T-cell (primary cell): ENCODE data around the gene SLC15A4. TPM values are rescaled to one million over a fixed set of nuclear protein-coding genes. Genes with fewer than 3 reads are reported as not detected.
"Not testable (repeated sequence)": the region's sequence is repeated elsewhere in the genome, so short reads cannot be mapped to it uniquely, and the experiment has no call there.

Source experiments
- ATAC-seq, 4 experiments: fragments of 200-7000 bp in 3 of 4; fragments of 150-1000 bp in 1 of 4; cut with Tn5 transposase; replicated peaks in 1 of 4; 1 replicate in 3 of 4; 2 replicates in 1 of 4; pipeline ENCODE4 v1.10.0; 2021; ENCODE audit warnings: moderate library complexity in 3 of 4, mild to moderate bottlenecking in 2 of 4, moderate number of reproducible peaks in 1 of 4
- CTCF ChIA-PET, 2 donors: fragments of 300-600 bp; sonication (Branson Sonifier 250); formaldehyde crosslinking; loops; one replicate each; lab custom pipeline; 2022; ENCODE audit warnings: antibody characterized with exemption in 2 of 2; lab: Charles Lee
- POLR2A ChIA-PET, 2 donors: fragments of 300-600 bp; sonication (Branson Sonifier 250); formaldehyde crosslinking; loops; one replicate each; lab custom pipeline; 2022; ENCODE audit warnings: antibody characterized with exemption in 2 of 2; lab: Charles Lee
- DNase-seq, 35 experiments: peaks; one replicate each; pipeline versions ENCODE4 v3.0.0 to v3.0.0-alpha.2; 2013 to 2023
- H3K27ac ChIP-seq: one replicate; pipeline ENCODE4 v1.5.1; 2013; ENCODE audit warnings: low read length
- H3K27me3 ChIP-seq, 2 experiments: replicated peaks in 1 of 2; 1 replicate in 1 of 2; 2 replicates in 1 of 2; pipeline versions ENCODE4 v1.6.1 to v1.7.0; 2013; ENCODE audit warnings: low read length in 1 of 2, mixed read lengths in 1 of 2; ENCODE audit not compliant: control insufficient read depth in 2 of 2, insufficient read depth in 2 of 2; ENCODE audit errors: extremely low read depth in 1 of 2
- H3K36me3 ChIP-seq, 2 donors: 1 replicate in 1 of 2; 2 replicates in 1 of 2; pipeline versions ENCODE4 v1.6.1 to v1.7.0; 2013; ENCODE audit warnings: low read length in 1 of 2; ENCODE audit not compliant: control insufficient read depth in 2 of 2, insufficient read depth in 1 of 2; ENCODE audit errors: extremely low read depth in 1 of 2
- H3K4me1 ChIP-seq, 2 experiments: 1 replicate in 1 of 2; 2 replicates in 1 of 2; pipeline versions ENCODE4 v1.6.1 to v1.7.0; 2013; ENCODE audit warnings: low read length in 2 of 2, mixed read lengths in 1 of 2; ENCODE audit not compliant: insufficient read depth in 2 of 2, control insufficient read depth in 1 of 2; ENCODE audit errors: extremely low read depth in 1 of 2
- H3K4me3 ChIP-seq, 2 donors: 1 replicate in 1 of 2; 2 replicates in 1 of 2; pipeline versions ENCODE4 v1.5.1 to v1.7.0; 2013; ENCODE audit warnings: mild to moderate bottlenecking in 2 of 2, low read length in 1 of 2, moderate library complexity in 1 of 2; ENCODE audit not compliant: control insufficient read depth in 1 of 2; ENCODE audit errors: extremely low read depth in 1 of 2
- H3K9me3 ChIP-seq: 2 replicates; pipeline ENCODE4 v1.7.0; 2013
- H3K27ac Mint-ChIP-seq, 2 donors: one replicate each; pipeline ENCODE4 v1.8.0; 2020 to 2021; ENCODE audit warnings: mild to moderate bottlenecking in 2 of 2, mixed read lengths in 2 of 2
- H3K27me3 Mint-ChIP-seq, 2 donors: one replicate each; pipeline ENCODE4 v1.8.0; 2021 to 2022; ENCODE audit warnings: mixed read lengths in 2 of 2
- H3K36me3 Mint-ChIP-seq: one replicate; pipeline ENCODE4 v1.8.0; 2021; ENCODE audit warnings: mixed read lengths
- H3K4me1 Mint-ChIP-seq, 3 donors: one replicate each; pipeline ENCODE4 v1.8.0; 2020 to 2022; ENCODE audit warnings: mixed read lengths in 3 of 3, mild to moderate bottlenecking in 1 of 3
- H3K4me3 Mint-ChIP-seq, 3 donors: one replicate each; pipeline ENCODE4 v1.8.0; 2020 to 2022; ENCODE audit warnings: mild to moderate bottlenecking in 3 of 3, mixed read lengths in 3 of 3, moderate library complexity in 3 of 3
- H3K9me3 Mint-ChIP-seq, 3 donors: one replicate each; pipeline ENCODE4 v1.8.0; 2020 to 2022; ENCODE audit warnings: mixed read lengths in 3 of 3
- WGBS: methylation state at CpG from one replicate; pipeline ENCODE4 v1.1.5; 2013; ENCODE audit warnings: missing lambda C conversion rate; ENCODE audit not compliant: insufficient coverage; 5-methylcytosine and 5-hydroxymethylcytosine counted together
- total RNA-seq, 35 experiments: library from RNA in 6 of 35; stranded (reverse) in 6 of 35; fragments of 120-200 nt in 1 of 35; gene quantifications; one replicate each; pipeline versions ENCODE4 v1.2.1 to v1.2.4 and lab custom pipeline; 2013 to 2026

SLC15A4 gene
- total RNA-seq, 5 donors from 2014 or later (not counting 1 experiment from before 2014, with no cell fraction given): 17.6 to 31.0 (median 20.9) TPM

- H3K4me3 Mint-ChIP-seq, H3K27me3 ChIP-seq, CTCF ChIA-PET, H3K36me3 ChIP-seq, POLR2A ChIA-PET, DNase-seq, H3K4me3 ChIP-seq, H3K4me1 Mint-ChIP-seq, H3K27me3 Mint-ChIP-seq, H3K36me3 Mint-ChIP-seq, H3K27ac Mint-ChIP-seq, H3K4me1 ChIP-seq, H3K9me3 ChIP-seq, H3K9me3 Mint-ChIP-seq, H3K27ac ChIP-seq, ATAC-seq: not testable (repeated sequence)
- WGBS: 89% methylated on average over 18 of the region's 27 CpGs
Measured at GRCh38 chr12:128846671-128847070, 22.9 kb upstream of the SLC15A4 start.

GRCh38 chr12:128844031-128844635 is 20.4 kb upstream of the SLC15A4 start:
- H3K4me1 Mint-ChIP-seq: peaks cover 4 to 9% (median 8%) of the 10 kb centered on the region in 3 donors
- H3K4me3 Mint-ChIP-seq: no peak overlapping the region
- 67% methylated on average over 9 of the region's 11 CpGs for WGBS
- ChIA-PET POLR2A (no interaction called here), CTCF (no interaction called here)
- Histone ChIP-seq H3K4me3 (no peak overlapping the region), H3K9me3 (no peaks in the 10 kb centered on the region), H3K27me3 (peaks cover 0 to 10% of the 10 kb centered on the region in 2 experiments), H3K4me1 (no peaks in the 10 kb centered on the region), H3K27ac (no peak overlapping the region), H3K36me3 (no peaks in the 10 kb centered on the region)
- no peaks in the 10 kb centered on the region for H3K36me3 Mint-ChIP-seq
- ATAC-seq (no peak), DNase-seq (no peak)
- H3K27ac Mint-ChIP-seq: no peak overlapping the region
- no peaks in the 10 kb centered on the region for H3K9me3 Mint-ChIP-seq
- peaks cover 0 to 10% of the 10 kb centered on the region in 2 donors for H3K27me3 Mint-ChIP-seq

- H3K36me3 Mint-ChIP-seq: no peaks in the 10 kb centered on the region
- CTCF ChIA-PET: no interaction called here
- peaks cover 4 to 9% (median 8%) of the 10 kb centered on the region in 3 donors for H3K4me1 Mint-ChIP-seq
- POLR2A ChIA-PET: no interaction called here
- WGBS: 100% methylated on average over 1 of the region's 4 CpGs
- no peak for ATAC-seq
- no peak overlapping the region for H3K4me3 Mint-ChIP-seq
- Histone ChIP-seq H3K4me1 (no peaks in the 10 kb centered on the region), H3K4me3 (no peak overlapping the region), H3K27ac (no peak overlapping the region), H3K9me3 (no peaks in the 10 kb centered on the region), H3K27me3 (peaks cover 0 to 12% of the 10 kb centered on the region in 2 experiments), H3K36me3 (no peaks in the 10 kb centered on the region)
- H3K27ac Mint-ChIP-seq: no peak overlapping the region
- H3K27me3 Mint-ChIP-seq: peaks cover 0 to 10% of the 10 kb centered on the region in 2 donors
- H3K9me3 Mint-ChIP-seq: no peaks in the 10 kb centered on the region
- DNase-seq: no peak
Measured at GRCh38 chr12:128843538-128843937, 19.8 kb upstream of the SLC15A4 start.

- peaks cover 4 to 9% (median 8%) of the 10 kb centered on the region in 3 donors for H3K4me1 Mint-ChIP-seq
- no peaks in the 10 kb centered on the region for H3K36me3 Mint-ChIP-seq
- 80% methylated on average over 7 of the region's 11 CpGs for WGBS
- POLR2A ChIA-PET: no interaction called here
- H3K9me3 Mint-ChIP-seq: no peaks in the 10 kb centered on the region
- peaks cover 0 to 12% of the 10 kb centered on the region in 2 experiments for H3K27me3 ChIP-seq
- H3K36me3 ChIP-seq: no peaks in the 10 kb centered on the region
- H3K27me3 Mint-ChIP-seq: peaks cover 0 to 10% of the 10 kb centered on the region in 2 donors
- CTCF ChIA-PET: no interaction called here
- ATAC-seq: no peak
- no peak overlapping the region for H3K27ac Mint-ChIP-seq
- no peak for DNase-seq
- no peaks in the 10 kb centered on the region for H3K9me3 ChIP-seq
- H3K27ac ChIP-seq: no peak overlapping the region
- no peak overlapping the region for H3K4me3 ChIP-seq
- H3K4me1 ChIP-seq: no peaks in the 10 kb centered on the region
- H3K4me3 Mint-ChIP-seq: no peak overlapping the region
Measured at GRCh38 chr12:128842579-128842978, 18.8 kb upstream of the SLC15A4 start.

GRCh38 chr12:128840862-128841468 is 17.2 kb upstream of the SLC15A4 start:
- Histone ChIP-seq H3K4me3 (no peak overlapping the region), H3K4me1 (no peaks in the 10 kb centered on the region), H3K36me3 (no peaks in the 10 kb centered on the region), H3K27ac (no peak overlapping the region), H3K9me3 (no peaks in the 10 kb centered on the region), H3K27me3 (peaks cover 0 to 12% of the 10 kb centered on the region in 2 experiments)
- ChIA-PET CTCF (no interaction called here), POLR2A (interaction anchor here in 1 of 2 donors (0.7 kb wide), 1 partner anchor 21 kb away, joined by 5 read pairs; no protein-coding TSS in a partner anchor)
- 5% methylated on average over 6 of the region's 8 CpGs for WGBS
- Mint-ChIP-seq H3K4me1 (peaks cover 4 to 9% (median 8%) of the 10 kb centered on the region in 3 donors), H3K9me3 (no peaks in the 10 kb centered on the region), H3K27me3 (peaks cover 0 to 15% of the 10 kb centered on the region in 2 donors), H3K27ac (no peak overlapping the region), H3K36me3 (no peaks in the 10 kb centered on the region), H3K4me3 (no peak overlapping the region)
- DNase-seq: no peak
- ATAC-seq: no peak

GRCh38 chr12:128839885-128840284 is 16.1 kb upstream of the SLC15A4 start:
- H3K4me3 ChIP-seq, DNase-seq, H3K36me3 ChIP-seq, ATAC-seq, POLR2A ChIA-PET, H3K4me1 ChIP-seq, H3K36me3 Mint-ChIP-seq, H3K9me3 ChIP-seq, H3K9me3 Mint-ChIP-seq, H3K4me3 Mint-ChIP-seq, H3K27ac Mint-ChIP-seq, H3K27ac ChIP-seq, H3K4me1 Mint-ChIP-seq, CTCF ChIA-PET: not testable (repeated sequence)
- peaks cover 0 to 15% of the 10 kb centered on the region in 2 donors for H3K27me3 Mint-ChIP-seq
- H3K27me3 ChIP-seq: peaks cover 0 to 14% of the 10 kb centered on the region in 2 experiments
- WGBS: 81% methylated on average over 6 of the region's 12 CpGs
